GM12875 (cell line): ENCODE results near the gene MEIOB.

Source experiments
- H3K4me3 ChIP-seq: one replicate; pipeline ENCODE4 v1.5.1; 2011; ENCODE audit warnings: low read depth, low read length, control low read depth
- TF ChIP-seq, protein P1 (sequence below): IDR thresholded peaks from 2 replicates; pipeline ENCODE4 v1.5.1; 2011; ENCODE audit warnings: low read depth, mild to moderate bottlenecking, control low read depth, inconsistent platforms, low read length, moderate library complexity, borderline replicate concordance; ENCODE audit not compliant: insufficient read depth

Gene MEIOB

DNA sequence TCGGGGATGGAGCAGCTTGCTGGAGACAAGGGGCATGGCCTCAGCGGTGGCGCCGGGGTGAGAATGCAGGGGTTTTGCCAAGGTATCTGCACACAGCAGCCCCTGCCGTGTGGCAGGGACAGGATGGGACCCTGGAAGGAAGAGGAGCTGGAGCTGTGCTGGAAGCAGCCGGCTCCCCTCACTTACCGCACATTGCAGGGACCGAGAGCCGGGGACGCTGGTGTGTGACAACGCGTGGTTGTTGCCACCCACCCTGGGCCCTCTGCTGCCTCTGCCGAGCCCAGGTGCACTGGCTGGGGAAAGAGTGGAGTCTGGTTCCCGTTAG, 86.2 kb downstream of the MEIOB start:
- H3K4me3 ChIP-seq = no peak overlapping the region
- TF ChIP-seq, protein P1, sequence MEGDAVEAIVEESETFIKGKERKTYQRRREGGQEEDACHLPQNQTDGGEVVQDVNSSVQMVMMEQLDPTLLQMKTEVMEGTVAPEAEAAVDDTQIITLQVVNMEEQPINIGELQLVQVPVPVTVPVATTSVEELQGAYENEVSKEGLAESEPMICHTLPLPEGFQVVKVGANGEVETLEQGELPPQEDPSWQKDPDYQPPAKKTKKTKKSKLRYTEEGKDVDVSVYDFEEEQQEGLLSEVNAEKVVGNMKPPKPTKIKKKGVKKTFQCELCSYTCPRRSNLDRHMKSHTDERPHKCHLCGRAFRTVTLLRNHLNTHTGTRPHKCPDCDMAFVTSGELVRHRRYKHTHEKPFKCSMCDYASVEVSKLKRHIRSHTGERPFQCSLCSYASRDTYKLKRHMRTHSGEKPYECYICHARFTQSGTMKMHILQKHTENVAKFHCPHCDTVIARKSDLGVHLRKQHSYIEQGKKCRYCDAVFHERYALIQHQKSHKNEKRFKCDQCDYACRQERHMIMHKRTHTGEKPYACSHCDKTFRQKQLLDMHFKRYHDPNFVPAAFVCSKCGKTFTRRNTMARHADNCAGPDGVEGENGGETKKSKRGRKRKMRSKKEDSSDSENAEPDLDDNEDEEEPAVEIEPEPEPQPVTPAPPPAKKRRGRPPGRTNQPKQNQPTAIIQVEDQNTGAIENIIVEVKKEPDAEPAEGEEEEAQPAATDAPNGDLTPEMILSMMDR = no peak

DNA sequence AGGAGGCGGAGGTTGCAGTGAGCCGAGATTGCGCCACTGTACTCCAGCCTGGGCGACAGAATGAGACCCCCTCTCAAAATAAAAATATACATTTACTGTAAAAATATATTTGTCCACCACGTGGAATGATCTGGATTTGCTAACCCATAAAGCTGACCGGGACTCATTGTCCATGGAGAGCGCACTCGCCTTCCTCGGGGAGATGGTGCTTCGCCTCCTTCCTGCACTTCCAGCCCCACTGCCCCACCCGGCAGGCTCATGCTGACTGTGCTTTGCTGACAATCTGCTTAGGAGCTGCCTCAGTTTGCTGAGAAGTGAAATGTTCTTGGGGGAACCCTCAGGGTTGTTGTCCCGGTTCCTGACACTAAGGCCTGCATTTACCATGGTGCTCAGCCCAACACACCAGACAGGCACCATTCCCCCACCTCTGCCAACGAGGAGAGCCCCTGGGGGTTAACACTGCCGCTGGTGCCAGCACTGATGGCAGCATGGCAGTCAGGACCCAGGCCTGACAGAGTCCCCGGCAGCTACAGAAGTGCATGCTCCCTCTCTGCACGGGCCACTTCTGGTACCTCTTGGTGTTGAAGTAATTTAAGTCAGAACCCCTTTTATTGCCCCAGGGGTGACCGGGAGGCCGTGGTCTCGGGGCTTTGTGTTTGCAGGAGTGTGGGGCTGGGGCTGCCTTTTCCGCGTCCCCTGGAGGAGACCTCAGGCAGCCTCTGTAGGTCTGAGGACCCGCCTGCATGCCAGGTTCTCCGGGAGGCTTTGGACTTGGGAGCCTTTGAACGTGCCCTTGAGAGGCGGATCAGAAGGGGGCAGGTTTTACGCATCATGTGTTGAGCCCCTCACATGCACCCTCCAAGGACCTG, 86.8 kb downstream of the MEIOB start:
- TF ChIP-seq, protein P1 = no peak

More for the DNA sequence above, 86.8 kb downstream of the MEIOB start:
- no peak overlapping the region for H3K4me3 ChIP-seq
